HCT116 (cell line): Measurements from ENCODE around the gene CCP110. TPM values are rescaled to one million over a fixed set of nuclear protein-coding genes. Genes with fewer than 3 reads are reported as not detected.

Experiments used
- ATAC-seq: fragments of 200-7000 bp; cut with Tn5 transposase; 2 replicates; pipeline ENCODE4 v1.9.1; 2020; ENCODE audit warnings: mild to moderate bottlenecking, moderate library complexity
- BruUV-seq: library from RNA; stranded (reverse); fragments of 400-500 nt; replicated peaks from 2 replicates; lab custom pipeline; 2021; lab: Mats Ljungman, UMichigan
- CTCF ChIA-PET: fragments of 300-600 bp; sonication (Branson Sonifier 250); formaldehyde crosslinking; loops from one replicate; lab custom pipeline; 2021; ENCODE audit warnings: antibody characterized with exemption; lab: Charles Lee
- POLR2A ChIA-PET: fragments of 300-600, 350-600 bp; sonication (Branson Sonifier 250); formaldehyde crosslinking; loops from one replicate; lab custom pipeline; 2021; ENCODE audit warnings: antibody characterized with exemption; lab: Charles Lee
- RAD21 ChIA-PET, 2 experiments: fragments of 300-600 bp; sonication (Branson Sonifier 250); formaldehyde crosslinking; loops; one replicate each; lab custom pipeline; 2023; ENCODE audit warnings: low total read pairs in 2 of 2; ENCODE audit not compliant: uncharacterized antibody in 2 of 2, unreplicated experiment in 2 of 2, low non-redundant PET in 1 of 2; lab: Charles Lee
- DNase-seq: peaks from one replicate; pipeline ENCODE4 v3.0.0-alpha.2; 2010; ENCODE audit warnings: low read depth, low spot score
- H2AFZ ChIP-seq: fragments of 200-600 bp; shearing (Covaris generic), sonication (generic); 2 replicates; pipeline ENCODE4 v1.6.1; 2017; ENCODE audit warnings: low read depth, mixed run types, mixed read lengths, antibody characterized with exemption, low read length; ENCODE audit not compliant: poor library complexity, severe bottlenecking
- H3K27ac ChIP-seq: 2 replicates; pipeline ENCODE4 v1.5.1; 2012; ENCODE audit warnings: low read depth, low read length
- H3K27me3 ChIP-seq: fragments of 200-600 bp; sonication (generic); 2 replicates; pipeline ENCODE4 v1.6.1; 2016; ENCODE audit warnings: mixed run types, low read length, mixed read lengths; ENCODE audit not compliant: insufficient read depth
- H3K36me3 ChIP-seq, 2 experiments: fragments of 200-500 bp in 1 of 2; fragments of 200-600 bp in 1 of 2; sonication (Bioruptor generic) in 1 of 2; sonication (generic) in 1 of 2; 2 replicates each; pipeline versions ENCODE4 v1.5.1 to v1.6.1; 2014 to 2016; ENCODE audit warnings: low read length in 2 of 2, inconsistent platforms in 1 of 2, mixed read lengths in 1 of 2, mixed run types in 1 of 2; ENCODE audit not compliant: insufficient read depth in 2 of 2, control insufficient read depth in 1 of 2
- H3K4me1 ChIP-seq, 2 experiments: fragments of 200-600 bp in 1 of 2; sonication (generic) in 1 of 2; 2 replicates each; pipeline versions ENCODE4 v1.5.1 to v1.6.1; 2012 to 2017; ENCODE audit warnings: low read length in 2 of 2, inconsistent platforms in 1 of 2, mild to moderate bottlenecking in 1 of 2, mixed read lengths in 1 of 2, mixed run types in 1 of 2, moderate library complexity in 1 of 2; ENCODE audit not compliant: insufficient read depth in 2 of 2, control insufficient read depth in 1 of 2
- H3K4me2 ChIP-seq: fragments of 200-600 bp; sonication (generic); 2 replicates; pipeline ENCODE4 v1.6.1; 2017; ENCODE audit warnings: mixed run types, low read length, mixed read lengths
- H3K4me3 ChIP-seq, 2 experiments: fragments of 200-600 bp in 1 of 2; sonication (generic) in 1 of 2; replicated peaks in 1 of 2; 2 replicates each; pipeline ENCODE4 v1.5.1; 2011 to 2016; ENCODE audit warnings: low read length in 2 of 2, control low read depth in 1 of 2, low read depth in 1 of 2, mild to moderate bottlenecking in 1 of 2, mixed read lengths in 1 of 2, mixed run types in 1 of 2
- H3K79me2 ChIP-seq: fragments of 200-600 bp; sonication (generic); 2 replicates; pipeline ENCODE4 v1.6.1; 2017; ENCODE audit warnings: mild to moderate bottlenecking, mixed run types, low read length, moderate library complexity, mixed read lengths; ENCODE audit not compliant: insufficient read depth
- H3K9ac ChIP-seq: fragments of 200-600 bp; sonication (generic); 2 replicates; pipeline ENCODE4 v1.6.1; 2016; ENCODE audit warnings: low read length, mixed read lengths
- H3K9me2 ChIP-seq: fragments of 200-600 bp; sonication (generic), shearing (Covaris generic); 2 replicates; pipeline ENCODE4 v1.6.1; 2017; ENCODE audit warnings: mixed run types, mild to moderate bottlenecking, moderate library complexity; ENCODE audit not compliant: insufficient read depth
- H3K9me3 ChIP-seq, 2 experiments: fragments of 200-500 bp in 1 of 2; fragments of 200-600 bp in 1 of 2; sonication (Bioruptor generic) in 1 of 2; sonication (generic) in 1 of 2; 2 replicates each; pipeline ENCODE4 v1.6.1; 2014 to 2017; ENCODE audit warnings: low read length in 2 of 2, mixed read lengths in 2 of 2, inconsistent platforms in 1 of 2, low read depth in 1 of 2, mild to moderate bottlenecking in 1 of 2, mixed run types in 1 of 2, moderate library complexity in 1 of 2; ENCODE audit not compliant: control insufficient read depth in 1 of 2, insufficient read depth in 1 of 2
- H4K20me1 ChIP-seq: fragments of 200-600 bp; sonication (generic), shearing (Covaris generic); 2 replicates; pipeline ENCODE4 v1.6.1; 2017; ENCODE audit warnings: mixed run types, mild to moderate bottlenecking, moderate library complexity; ENCODE audit not compliant: insufficient read depth
- CBX3 ChIP-seq: IDR thresholded peaks from 2 replicates; pipeline ENCODE4 v1.6.1; 2012; ENCODE audit warnings: low read depth
- EZH2 ChIP-seq: fragments of 200-600 bp; sonication (generic); IDR thresholded peaks from 2 replicates; pipeline ENCODE4 v1.6.1; 2017; ENCODE audit warnings: antibody characterized with exemption, mixed run types
- FOSL1 ChIP-seq: IDR thresholded peaks from 2 replicates; pipeline ENCODE4 v1.6.1; 2012; ENCODE audit warnings: low read depth
- POLR2AphosphoS5 ChIP-seq: IDR thresholded peaks from 2 replicates; pipeline ENCODE4 v1.6.1; 2011; ENCODE audit warnings: mild to moderate bottlenecking, low read depth, low read length, moderate library complexity
- YY1 ChIP-seq: IDR thresholded peaks from 2 replicates; pipeline ENCODE4 v1.6.1; 2011; ENCODE audit warnings: low read length, low read depth, moderate library complexity, mild to moderate bottlenecking; ENCODE audit not compliant: insufficient replicate concordance; ENCODE audit errors: extremely low read depth
- ZNF274 ChIP-seq: fragments of 200-500 bp; sonication (Bioruptor generic); IDR thresholded peaks from 2 replicates; pipeline ENCODE4 v1.6.1; 2014; ENCODE audit warnings: mild to moderate bottlenecking, low read depth, low read length, inconsistent platforms
- intact Hi-C: fragments of 100-400 bp; cut with micrococcal nuclease; formaldehyde crosslinking; loops from 2 replicates; pipeline ENCODE4 v1.10.0; 2022
- total RNA-seq: library from RNA; stranded (reverse); gene quantifications from one replicate; pipeline ENCODE4 v1.2.1, GENCODE V29; 2021; ENCODE audit not compliant: unreplicated experiment
- TF ChIP-seq, protein P1 (sequence below), 3 experiments: fragments of 200-600 bp in 1 of 3; sonication (generic) in 1 of 3; IDR thresholded peaks in 2 of 3; conservative IDR thresholded peaks in 1 of 3; 2 replicates each; pipeline ENCODE4 v1.5.1; 2012 to 2017; ENCODE audit warnings: low read depth in 2 of 3, low read length in 2 of 3, antibody characterized with exemption in 1 of 3, borderline replicate concordance in 1 of 3, control low read depth in 1 of 3, mild to moderate bottlenecking in 1 of 3, mixed read lengths in 1 of 3, mixed run types in 1 of 3, moderate library complexity in 1 of 3; ENCODE audit not compliant: insufficient read depth in 1 of 3
- TF ChIP-seq, protein P2 (sequence below): IDR thresholded peaks from 2 replicates; pipeline ENCODE4 v1.6.1; 2012; ENCODE audit warnings: low read depth

The CCP110 gene
- total RNA-seq, 1 experiment from 2014 or later, result 21.4 TPM

DNA sequence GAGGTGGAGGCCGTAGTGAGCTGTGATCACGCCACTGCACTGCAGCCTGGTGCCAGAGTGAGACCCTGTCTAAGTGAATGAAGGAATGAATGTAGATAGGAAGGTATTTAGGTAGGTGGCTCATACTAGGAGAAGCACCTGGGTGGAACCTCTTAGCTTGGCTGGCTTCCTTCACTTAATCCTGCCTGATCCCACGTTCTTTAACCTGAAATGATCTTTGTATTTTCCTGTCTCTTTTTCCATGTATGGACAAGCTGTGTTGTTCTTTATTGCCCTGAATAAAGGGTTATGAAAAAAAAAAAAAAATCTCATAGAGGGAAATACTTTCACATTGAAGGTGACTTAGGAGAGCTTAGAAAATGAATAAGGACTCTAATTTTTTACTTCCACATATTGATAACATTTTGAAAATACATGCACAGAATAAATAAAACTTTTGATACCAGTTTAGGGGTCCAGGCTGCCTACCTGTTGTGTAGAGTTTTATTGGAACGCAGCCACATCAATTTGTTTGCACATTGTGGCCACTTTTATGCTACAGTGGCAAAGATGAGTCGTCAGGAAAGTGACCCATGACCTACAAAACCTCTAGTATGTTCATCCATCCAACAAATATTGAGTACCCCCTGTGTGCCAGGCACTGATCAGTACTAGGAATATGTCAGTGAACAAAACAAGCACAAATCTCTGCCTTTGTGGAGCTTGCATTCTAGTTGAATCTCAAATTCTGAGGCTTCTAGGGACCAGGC is 76.4 kb downstream of the CCP110 start:
- Histone ChIP-seq H3K4me2 (no peak overlapping the region), H3K79me2 (no peaks in the 10 kb centered on the region), H3K36me3 (no peaks in the 10 kb centered on the region), H3K27ac (no peak overlapping the region), H4K20me1 (no peaks in the 10 kb centered on the region), H2AFZ (no peak overlapping the region), H3K9me3 (no peaks in the 10 kb centered on the region), H3K9ac (no peak overlapping the region), H3K4me3 (no peak overlapping the region), H3K4me1 (peaks cover 2 to 6% of the 10 kb centered on the region in 2 experiments; a peak in 1 of 4 replicates), H3K9me2 (no peaks in the 10 kb centered on the region), H3K27me3 (no peaks in the 10 kb centered on the region)
- TF ChIP-seq POLR2AphosphoS5 (no peak), ZNF274 (no peak), FOSL1 (no peak), CBX3 (no peak), EZH2 (no peak), YY1 (no peak)
- TF ChIP-seq, protein P1, sequence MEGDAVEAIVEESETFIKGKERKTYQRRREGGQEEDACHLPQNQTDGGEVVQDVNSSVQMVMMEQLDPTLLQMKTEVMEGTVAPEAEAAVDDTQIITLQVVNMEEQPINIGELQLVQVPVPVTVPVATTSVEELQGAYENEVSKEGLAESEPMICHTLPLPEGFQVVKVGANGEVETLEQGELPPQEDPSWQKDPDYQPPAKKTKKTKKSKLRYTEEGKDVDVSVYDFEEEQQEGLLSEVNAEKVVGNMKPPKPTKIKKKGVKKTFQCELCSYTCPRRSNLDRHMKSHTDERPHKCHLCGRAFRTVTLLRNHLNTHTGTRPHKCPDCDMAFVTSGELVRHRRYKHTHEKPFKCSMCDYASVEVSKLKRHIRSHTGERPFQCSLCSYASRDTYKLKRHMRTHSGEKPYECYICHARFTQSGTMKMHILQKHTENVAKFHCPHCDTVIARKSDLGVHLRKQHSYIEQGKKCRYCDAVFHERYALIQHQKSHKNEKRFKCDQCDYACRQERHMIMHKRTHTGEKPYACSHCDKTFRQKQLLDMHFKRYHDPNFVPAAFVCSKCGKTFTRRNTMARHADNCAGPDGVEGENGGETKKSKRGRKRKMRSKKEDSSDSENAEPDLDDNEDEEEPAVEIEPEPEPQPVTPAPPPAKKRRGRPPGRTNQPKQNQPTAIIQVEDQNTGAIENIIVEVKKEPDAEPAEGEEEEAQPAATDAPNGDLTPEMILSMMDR (IDR thresholded peaks at IDR 0.05 in 2 of 3, conservative IDR thresholded peaks at IDR 0.05 in 1 of 3; ENCODE audit: borderline replicate concordance in 1 of 3, insufficient read depth in 1 of 3, low read depth in 2 of 3, low read length in 2 of 3), result no peak
- TF ChIP-seq, protein P2, sequence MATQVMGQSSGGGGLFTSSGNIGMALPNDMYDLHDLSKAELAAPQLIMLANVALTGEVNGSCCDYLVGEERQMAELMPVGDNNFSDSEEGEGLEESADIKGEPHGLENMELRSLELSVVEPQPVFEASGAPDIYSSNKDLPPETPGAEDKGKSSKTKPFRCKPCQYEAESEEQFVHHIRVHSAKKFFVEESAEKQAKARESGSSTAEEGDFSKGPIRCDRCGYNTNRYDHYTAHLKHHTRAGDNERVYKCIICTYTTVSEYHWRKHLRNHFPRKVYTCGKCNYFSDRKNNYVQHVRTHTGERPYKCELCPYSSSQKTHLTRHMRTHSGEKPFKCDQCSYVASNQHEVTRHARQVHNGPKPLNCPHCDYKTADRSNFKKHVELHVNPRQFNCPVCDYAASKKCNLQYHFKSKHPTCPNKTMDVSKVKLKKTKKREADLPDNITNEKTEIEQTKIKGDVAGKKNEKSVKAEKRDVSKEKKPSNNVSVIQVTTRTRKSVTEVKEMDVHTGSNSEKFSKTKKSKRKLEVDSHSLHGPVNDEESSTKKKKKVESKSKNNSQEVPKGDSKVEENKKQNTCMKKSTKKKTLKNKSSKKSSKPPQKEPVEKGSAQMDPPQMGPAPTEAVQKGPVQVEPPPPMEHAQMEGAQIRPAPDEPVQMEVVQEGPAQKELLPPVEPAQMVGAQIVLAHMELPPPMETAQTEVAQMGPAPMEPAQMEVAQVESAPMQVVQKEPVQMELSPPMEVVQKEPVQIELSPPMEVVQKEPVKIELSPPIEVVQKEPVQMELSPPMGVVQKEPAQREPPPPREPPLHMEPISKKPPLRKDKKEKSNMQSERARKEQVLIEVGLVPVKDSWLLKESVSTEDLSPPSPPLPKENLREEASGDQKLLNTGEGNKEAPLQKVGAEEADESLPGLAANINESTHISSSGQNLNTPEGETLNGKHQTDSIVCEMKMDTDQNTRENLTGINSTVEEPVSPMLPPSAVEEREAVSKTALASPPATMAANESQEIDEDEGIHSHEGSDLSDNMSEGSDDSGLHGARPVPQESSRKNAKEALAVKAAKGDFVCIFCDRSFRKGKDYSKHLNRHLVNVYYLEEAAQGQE, result no peak
- DNase-seq (no peak), ATAC-seq (no peak)
- ChIA-PET POLR2A (interaction anchor here (1.6 kb wide), 1 partner anchor 16 kb away, joined by 3 read pairs; no protein-coding TSS in a partner anchor), CTCF (interaction anchor here (0.5 to 4.9 kb wide), 11 partner anchors 11 to 700 kb away, joined by 3 to 70 read pairs (median 4); partner anchors contain the start of gene GPRC5B), RAD21 (interaction anchor here in 1 of 2 experiments (1.2 to 1.6 kb wide), 2 partner anchors 287 to 786 kb away, joined by 3 to 5 read pairs; no protein-coding TSS in a partner anchor)
- no TSS peak for BruUV-seq
- intact Hi-C loops, result loop anchor here (5.0 to 10.0 kb wide), 3 partner anchors 65 to 782 kb away; no protein-coding TSS in a partner anchor
